Measurements from ENCODE around the gene CALML4.

Gene CALML4

DNA sequence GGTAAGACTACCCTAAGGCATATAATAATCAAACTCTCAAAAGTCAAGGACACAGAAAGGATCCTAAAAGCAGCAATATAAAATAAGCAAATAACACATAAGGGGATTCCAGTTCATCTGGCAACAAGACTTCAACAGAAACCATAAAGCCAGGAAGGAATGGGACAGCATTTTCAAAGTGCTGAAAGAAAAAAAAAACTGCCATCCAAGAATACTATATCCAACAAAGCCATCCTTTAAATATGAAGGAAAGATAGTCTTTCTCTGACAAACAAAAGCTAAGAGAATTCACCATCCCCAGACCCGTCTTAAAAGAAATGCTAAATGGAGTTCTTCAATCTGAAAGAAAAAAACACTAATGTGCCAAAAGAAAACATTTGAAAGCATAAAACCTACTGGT lies 39.1 kb upstream of the CALML4 start:
- TF ChIP-seq SNAI2 (CRISPR knock-in tag; IDR thresholded peaks at IDR 0.05) (no peak), OSR1 (CRISPR knock-in tag; IDR thresholded peaks at IDR 0.05) (no peak), GLIS3 (CRISPR knock-in tag; IDR thresholded peaks at IDR 0.05) (no peak), RARB (CRISPR knock-in tag; IDR thresholded peaks at IDR 0.05) (no peak), ESRRG (CRISPR knock-in tag; IDR thresholded peaks at IDR 0.05) (no peak), ZNF8 (CRISPR knock-in tag; IDR thresholded peaks at IDR 0.05) (no peak), ISL1 (CRISPR knock-in tag; IDR thresholded peaks at IDR 0.05) (no peak), ZFP30 (CRISPR knock-in tag; IDR thresholded peaks at IDR 0.05) (no peak), CSDC2 (CRISPR knock-in tag; IDR thresholded peaks at IDR 0.05) (no peak), ZFP3 (CRISPR knock-in tag; IDR thresholded peaks at IDR 0.05) (no peak), TCF4 (CRISPR knock-in tag; IDR thresholded peaks at IDR 0.05; ENCODE audit: borderline replicate concordance) (no peak), ZNF565 (CRISPR knock-in tag; conservative IDR thresholded peaks at IDR 0.05; ENCODE audit: low read depth) (no peak), BACH2 (CRISPR knock-in tag; IDR thresholded peaks at IDR 0.05; ENCODE audit: borderline replicate concordance) (no peak), PPARA (CRISPR knock-in tag; IDR thresholded peaks at IDR 0.05; ENCODE audit: borderline replicate concordance) (no peak), ZNF70 (CRISPR knock-in tag; IDR thresholded peaks at IDR 0.05) (no peak)
- TF ChIP-seq, protein P1, sequence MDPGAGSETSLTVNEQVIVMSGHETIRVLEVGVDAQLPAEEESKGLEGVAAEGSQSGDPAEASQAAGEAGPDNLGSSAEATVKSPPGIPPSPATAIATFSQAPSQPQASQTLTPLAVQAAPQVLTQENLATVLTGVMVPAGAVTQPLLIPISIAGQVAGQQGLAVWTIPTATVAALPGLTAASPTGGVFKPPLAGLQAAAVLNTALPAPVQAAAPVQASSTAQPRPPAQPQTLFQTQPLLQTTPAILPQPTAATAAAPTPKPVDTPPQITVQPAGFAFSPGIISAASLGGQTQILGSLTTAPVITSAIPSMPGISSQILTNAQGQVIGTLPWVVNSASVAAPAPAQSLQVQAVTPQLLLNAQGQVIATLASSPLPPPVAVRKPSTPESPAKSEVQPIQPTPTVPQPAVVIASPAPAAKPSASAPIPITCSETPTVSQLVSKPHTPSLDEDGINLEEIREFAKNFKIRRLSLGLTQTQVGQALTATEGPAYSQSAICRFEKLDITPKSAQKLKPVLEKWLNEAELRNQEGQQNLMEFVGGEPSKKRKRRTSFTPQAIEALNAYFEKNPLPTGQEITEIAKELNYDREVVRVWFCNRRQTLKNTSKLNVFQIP (CRISPR knock-in tag; IDR thresholded peaks at IDR 0.05; ENCODE audit: borderline replicate concordance, low read depth): no peak
- TF ChIP-seq, protein P2, sequence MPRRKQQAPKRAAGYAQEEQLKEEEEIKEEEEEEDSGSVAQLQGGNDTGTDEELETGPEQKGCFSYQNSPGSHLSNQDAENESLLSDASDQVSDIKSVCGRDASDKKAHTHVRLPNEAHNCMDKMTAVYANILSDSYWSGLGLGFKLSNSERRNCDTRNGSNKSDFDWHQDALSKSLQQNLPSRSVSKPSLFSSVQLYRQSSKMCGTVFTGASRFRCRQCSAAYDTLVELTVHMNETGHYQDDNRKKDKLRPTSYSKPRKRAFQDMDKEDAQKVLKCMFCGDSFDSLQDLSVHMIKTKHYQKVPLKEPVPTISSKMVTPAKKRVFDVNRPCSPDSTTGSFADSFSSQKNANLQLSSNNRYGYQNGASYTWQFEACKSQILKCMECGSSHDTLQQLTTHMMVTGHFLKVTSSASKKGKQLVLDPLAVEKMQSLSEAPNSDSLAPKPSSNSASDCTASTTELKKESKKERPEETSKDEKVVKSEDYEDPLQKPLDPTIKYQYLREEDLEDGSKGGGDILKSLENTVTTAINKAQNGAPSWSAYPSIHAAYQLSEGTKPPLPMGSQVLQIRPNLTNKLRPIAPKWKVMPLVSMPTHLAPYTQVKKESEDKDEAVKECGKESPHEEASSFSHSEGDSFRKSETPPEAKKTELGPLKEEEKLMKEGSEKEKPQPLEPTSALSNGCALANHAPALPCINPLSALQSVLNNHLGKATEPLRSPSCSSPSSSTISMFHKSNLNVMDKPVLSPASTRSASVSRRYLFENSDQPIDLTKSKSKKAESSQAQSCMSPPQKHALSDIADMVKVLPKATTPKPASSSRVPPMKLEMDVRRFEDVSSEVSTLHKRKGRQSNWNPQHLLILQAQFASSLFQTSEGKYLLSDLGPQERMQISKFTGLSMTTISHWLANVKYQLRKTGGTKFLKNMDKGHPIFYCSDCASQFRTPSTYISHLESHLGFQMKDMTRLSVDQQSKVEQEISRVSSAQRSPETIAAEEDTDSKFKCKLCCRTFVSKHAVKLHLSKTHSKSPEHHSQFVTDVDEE (CRISPR knock-in tag; IDR thresholded peaks at IDR 0.05): no peak
- TF ChIP-seq, protein P3, sequence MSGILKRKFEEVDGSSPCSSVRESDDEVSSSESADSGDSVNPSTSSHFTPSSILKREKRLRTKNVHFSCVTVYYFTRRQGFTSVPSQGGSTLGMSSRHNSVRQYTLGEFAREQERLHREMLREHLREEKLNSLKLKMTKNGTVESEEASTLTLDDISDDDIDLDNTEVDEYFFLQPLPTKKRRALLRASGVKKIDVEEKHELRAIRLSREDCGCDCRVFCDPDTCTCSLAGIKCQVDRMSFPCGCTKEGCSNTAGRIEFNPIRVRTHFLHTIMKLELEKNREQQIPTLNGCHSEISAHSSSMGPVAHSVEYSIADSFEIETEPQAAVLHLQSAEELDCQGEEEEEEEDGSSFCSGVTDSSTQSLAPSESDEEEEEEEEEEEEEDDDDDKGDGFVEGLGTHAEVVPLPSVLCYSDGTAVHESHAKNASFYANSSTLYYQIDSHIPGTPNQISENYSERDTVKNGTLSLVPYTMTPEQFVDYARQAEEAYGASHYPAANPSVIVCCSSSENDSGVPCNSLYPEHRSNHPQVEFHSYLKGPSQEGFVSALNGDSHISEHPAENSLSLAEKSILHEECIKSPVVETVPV (CRISPR knock-in tag; IDR thresholded peaks at IDR 0.05): no peak
- TF ChIP-seq, protein P4, sequence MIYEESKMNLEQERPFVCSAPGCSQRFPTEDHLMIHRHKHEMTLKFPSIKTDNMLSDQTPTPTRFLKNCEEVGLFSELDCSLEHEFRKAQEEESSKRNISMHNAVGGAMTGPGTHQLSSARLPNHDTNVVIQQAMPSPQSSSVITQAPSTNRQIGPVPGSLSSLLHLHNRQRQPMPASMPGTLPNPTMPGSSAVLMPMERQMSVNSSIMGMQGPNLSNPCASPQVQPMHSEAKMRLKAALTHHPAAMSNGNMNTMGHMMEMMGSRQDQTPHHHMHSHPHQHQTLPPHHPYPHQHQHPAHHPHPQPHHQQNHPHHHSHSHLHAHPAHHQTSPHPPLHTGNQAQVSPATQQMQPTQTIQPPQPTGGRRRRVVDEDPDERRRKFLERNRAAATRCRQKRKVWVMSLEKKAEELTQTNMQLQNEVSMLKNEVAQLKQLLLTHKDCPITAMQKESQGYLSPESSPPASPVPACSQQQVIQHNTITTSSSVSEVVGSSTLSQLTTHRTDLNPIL (CRISPR knock-in tag; IDR thresholded peaks at IDR 0.05; ENCODE audit: low read depth): no peak
- ATAC-seq: no peak

DNA sequence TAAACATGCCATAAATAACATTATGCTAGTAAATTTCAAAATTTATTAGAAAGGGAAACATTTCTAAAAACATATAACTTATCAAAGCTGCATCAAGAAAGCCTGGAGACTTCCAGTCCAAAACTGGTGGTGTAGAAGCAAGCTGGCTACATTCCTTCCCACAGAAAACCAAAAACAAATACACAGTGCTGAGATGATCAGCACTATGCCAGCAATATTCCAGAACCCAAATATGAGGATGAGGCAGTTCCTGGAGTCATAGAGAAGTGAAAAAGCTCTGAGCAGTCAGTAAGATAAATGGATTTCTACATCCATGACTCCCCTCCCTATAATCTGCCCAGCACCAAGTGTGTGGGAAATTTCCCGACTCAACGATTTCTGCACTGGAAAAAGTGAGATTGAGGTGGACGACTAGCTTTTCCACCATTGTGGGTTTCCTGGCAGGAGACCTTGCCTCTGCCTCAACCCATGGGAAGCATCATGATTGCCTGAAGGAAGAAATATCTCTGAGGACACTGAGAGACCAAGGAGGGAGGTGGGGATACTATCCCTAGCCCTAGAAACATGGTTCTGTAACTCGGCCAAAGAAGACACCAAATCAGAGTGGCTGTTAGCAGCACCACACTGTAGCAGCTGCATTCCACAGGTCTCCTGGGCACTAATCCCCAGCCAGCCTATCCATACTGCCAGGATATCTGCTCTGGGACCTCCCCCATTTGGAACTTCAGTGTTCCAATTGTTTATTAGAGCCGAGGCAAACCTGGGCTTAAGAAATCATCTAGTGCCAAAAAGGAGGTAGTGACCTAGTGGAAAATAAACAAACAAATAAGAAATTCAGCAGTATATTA lies 36.2 kb upstream of the CALML4 start:
- TF ChIP-seq ZC3H10 (CRISPR knock-in tag; IDR thresholded peaks at IDR 0.05): no peak
- no peak for TF ChIP-seq ZNF8 (CRISPR knock-in tag; IDR thresholded peaks at IDR 0.05)
- no peak for TF ChIP-seq ISL1 (CRISPR knock-in tag; IDR thresholded peaks at IDR 0.05)
- TF ChIP-seq, protein P2 (CRISPR knock-in tag; IDR thresholded peaks at IDR 0.05): no peak
- no peak for TF ChIP-seq ZNF565 (CRISPR knock-in tag; conservative IDR thresholded peaks at IDR 0.05; ENCODE audit: low read depth)
- no peak for ATAC-seq

All from SK-N-SH treated with all-trans-retinoic acid at 6 μM for 48 hours (cell line).